Loucy (cell line): ENCODE results near the gene ZNF609.

Experiments
- H2AFZ ChIP-seq: fragments of 200-600 bp; sonication (generic); 2 replicates; pipeline ENCODE4 v1.6.0; 2016; ENCODE audit warnings: antibody characterized with exemption, mild to moderate bottlenecking, low read length, moderate library complexity
- H3F3A ChIP-seq: fragments of 200-600 bp; 2 replicates; pipeline ENCODE4 v1.6.0; 2016; ENCODE audit warnings: antibody characterized with exemption, low read depth, mild to moderate bottlenecking
- H3K27me3 ChIP-seq: fragments of 200-600 bp; sonication (generic); 2 replicates; pipeline ENCODE4 v1.6.1; 2014; ENCODE audit warnings: low read length, mild to moderate bottlenecking; ENCODE audit not compliant: insufficient read depth, poor library complexity, severe bottlenecking
- H3K36me3 ChIP-seq: fragments of 200-600 bp; sonication (generic); 2 replicates; pipeline ENCODE4 v1.6.1; 2016; ENCODE audit warnings: low read length; ENCODE audit not compliant: insufficient read depth
- H3K4me1 ChIP-seq: fragments of 200-600 bp; sonication (generic); 2 replicates; pipeline ENCODE4 v1.5.1; 2014; ENCODE audit warnings: low read length, mild to moderate bottlenecking; ENCODE audit not compliant: insufficient read depth, poor library complexity, severe bottlenecking
- H3K4me2 ChIP-seq: fragments of 200-600 bp; sonication (generic); 2 replicates; pipeline ENCODE4 v1.6.0; 2014; ENCODE audit warnings: antibody characterized with exemption, low read length, low read depth, mild to moderate bottlenecking; ENCODE audit not compliant: poor library complexity, severe bottlenecking
- H3K4me3 ChIP-seq: fragments of 200-600 bp; sonication (generic); 2 replicates; pipeline ENCODE4 v1.5.1; 2014; ENCODE audit warnings: low read length, mild to moderate bottlenecking, mixed read lengths; ENCODE audit not compliant: poor library complexity, severe bottlenecking
- H3K79me2 ChIP-seq: fragments of 200-600 bp; sonication (generic); 2 replicates; pipeline ENCODE4 v1.6.1; 2014; ENCODE audit warnings: low read length; ENCODE audit not compliant: insufficient read depth
- H3K9ac ChIP-seq: fragments of 200-600 bp; sonication (generic); 2 replicates; pipeline ENCODE4 v1.6.0; 2014; ENCODE audit warnings: mild to moderate bottlenecking, low read depth, low read length, moderate library complexity; ENCODE audit not compliant: poor library complexity, severe bottlenecking
- H3K9me2 ChIP-seq: fragments of 200-600 bp; sonication (generic); replicated peaks from 2 replicates; pipeline ENCODE4 v1.6.1; 2016; ENCODE audit warnings: low read depth, low read length, mixed read lengths
- H3K9me3 ChIP-seq: fragments of 200-600 bp; sonication (generic); 2 replicates; pipeline ENCODE4 v1.6.1; 2014; ENCODE audit warnings: mild to moderate bottlenecking, antibody characterized with exemption, low read length, low read depth; ENCODE audit not compliant: insufficient read depth
- H4K20me1 ChIP-seq: fragments of 200-600 bp; sonication (generic); 2 replicates; pipeline ENCODE4 v1.6.0; 2014; ENCODE audit warnings: antibody characterized with exemption, low read length, mild to moderate bottlenecking; ENCODE audit not compliant: insufficient read depth, poor library complexity, severe bottlenecking
- CTCF ChIP-seq: fragments of 200-600 bp; sonication (generic); conservative IDR thresholded peaks from 2 replicates; pipeline ENCODE4 v1.5.1; 2014; ENCODE audit warnings: mild to moderate bottlenecking, antibody characterized with exemption, low read length
- EZH2phosphoT487 ChIP-seq: fragments of 200-600 bp; IDR thresholded peaks from 2 replicates; pipeline ENCODE4 v1.6.1; 2018; ENCODE audit warnings: antibody characterized with exemption, mild to moderate bottlenecking, moderate library complexity, borderline replicate concordance

ZNF609 gene

GRCh38 chr15:64683378-64683777, 223.0 kb downstream of the ZNF609 start:
- Histone ChIP-seq H3K79me2 (no peaks in the 10 kb centered on the region), H3K4me1 (no peaks in the 10 kb centered on the region), H3K9ac (no peak overlapping the region), H3F3A (no peaks in the 10 kb centered on the region), H3K4me2 (no peak overlapping the region), H3K9me3 (no peaks in the 10 kb centered on the region), H2AFZ (no peak overlapping the region), H3K36me3 (peaks cover 92% of the 10 kb centered on the region), H3K9me2 (no peaks in the 10 kb centered on the region), H3K27me3 (no peaks in the 10 kb centered on the region), H3K4me3 (no peak overlapping the region), H4K20me1 (no peaks in the 10 kb centered on the region)
- TF ChIP-seq EZH2phosphoT487 (no peak), CTCF (no peak)

- Histone ChIP-seq H4K20me1 (no peaks in the 10 kb centered on the region), H3K36me3 (peaks cover 88% of the 10 kb centered on the region), H2AFZ (no peak overlapping the region), H3F3A (no peaks in the 10 kb centered on the region), H3K4me2 (no peak overlapping the region), H3K9ac (no peak overlapping the region), H3K9me2 (no peaks in the 10 kb centered on the region), H3K79me2 (no peaks in the 10 kb centered on the region), H3K4me1 (no peaks in the 10 kb centered on the region), H3K4me3 (no peak overlapping the region), H3K27me3 (no peaks in the 10 kb centered on the region), H3K9me3 (no peaks in the 10 kb centered on the region)
- TF ChIP-seq CTCF (no peak), EZH2phosphoT487 (no peak)
These were observed 225.0 kb downstream of the ZNF609 start for GRCh38 chr15:64685230-64685888.

- Histone ChIP-seq H3K79me2 (no peaks in the 10 kb centered on the region), H3K4me2 (no peak overlapping the region), H3K9me3 (no peaks in the 10 kb centered on the region), H3K36me3 (peaks cover 88% of the 10 kb centered on the region), H3K27me3 (no peaks in the 10 kb centered on the region), H3K9ac (no peak overlapping the region), H4K20me1 (no peaks in the 10 kb centered on the region), H2AFZ (no peak overlapping the region), H3K4me3 (no peak overlapping the region), H3K9me2 (no peaks in the 10 kb centered on the region), H3F3A (no peaks in the 10 kb centered on the region), H3K4me1 (no peaks in the 10 kb centered on the region)
- TF ChIP-seq EZH2phosphoT487, result no peak
- TF ChIP-seq CTCF, result peak; percentile 82
These were observed 225.9 kb downstream of the ZNF609 start for GRCh38 chr15:64686130-64686735.
